ENCODE data around the gene ZNF618.

ZNF618 gene

DNA sequence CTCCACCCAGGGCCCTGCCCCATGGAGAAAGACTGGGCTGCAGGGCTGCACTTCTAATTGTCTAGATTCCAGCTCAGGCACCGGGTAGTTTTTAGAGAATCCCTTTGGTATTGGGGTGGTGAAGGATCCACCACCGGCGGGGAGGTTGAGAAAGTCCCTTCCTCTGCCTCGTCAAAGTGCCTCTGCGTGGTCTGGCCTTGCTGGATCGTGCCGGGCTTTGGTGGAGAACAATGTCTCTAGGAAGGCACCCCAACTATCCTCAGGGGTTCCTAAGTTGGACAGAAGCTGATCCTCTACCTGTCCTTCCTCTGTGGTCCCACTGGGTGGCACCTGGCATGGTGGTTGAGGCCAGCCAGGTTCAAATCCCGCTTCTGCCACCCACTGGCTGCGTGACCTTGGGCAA, 209.3 kb downstream of the ZNF618 start:
- DNase-seq, result no peak

DNA sequence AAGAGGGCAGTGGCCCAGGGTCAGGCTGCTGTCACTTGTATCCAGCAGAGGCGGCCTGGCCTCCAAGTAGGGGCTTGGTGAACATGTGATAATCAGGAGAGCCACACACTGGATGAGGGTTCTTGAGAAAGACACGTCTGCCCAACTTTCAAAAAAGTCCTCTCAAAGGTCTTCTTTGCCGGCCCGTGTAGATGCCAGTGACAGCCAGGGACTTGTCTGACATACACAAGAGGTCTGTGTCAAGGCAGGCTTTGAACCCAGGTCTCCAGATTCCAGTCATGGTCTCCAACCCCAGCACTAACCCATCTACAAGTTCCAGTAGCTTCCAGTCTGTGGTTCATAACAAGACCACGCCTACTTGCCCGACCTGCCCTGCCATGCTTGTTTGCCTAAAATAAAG, 209.9 kb downstream of the ZNF618 start:
- no peak for DNase-seq

DNA sequence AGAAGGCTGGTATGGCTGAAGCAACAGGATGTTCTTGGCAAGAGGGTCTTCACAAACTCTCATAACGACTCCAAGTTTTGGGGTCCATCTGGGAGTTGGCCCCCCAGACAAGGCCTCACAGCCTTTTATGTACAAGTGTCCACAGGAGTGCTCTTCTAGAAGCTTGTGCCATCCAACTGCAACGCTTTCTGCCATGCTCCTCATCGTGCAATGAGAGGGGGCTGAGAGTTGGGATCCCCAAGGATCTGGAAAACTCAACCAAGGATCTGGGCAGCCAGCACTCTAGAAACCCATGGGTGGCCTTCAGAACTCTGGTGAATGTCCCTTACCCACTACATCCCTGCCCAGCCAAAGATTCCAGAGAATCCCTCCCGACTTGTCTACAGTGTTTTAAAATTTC, 210.5 kb downstream of the ZNF618 start:
- DNase-seq, result no peak

DNA sequence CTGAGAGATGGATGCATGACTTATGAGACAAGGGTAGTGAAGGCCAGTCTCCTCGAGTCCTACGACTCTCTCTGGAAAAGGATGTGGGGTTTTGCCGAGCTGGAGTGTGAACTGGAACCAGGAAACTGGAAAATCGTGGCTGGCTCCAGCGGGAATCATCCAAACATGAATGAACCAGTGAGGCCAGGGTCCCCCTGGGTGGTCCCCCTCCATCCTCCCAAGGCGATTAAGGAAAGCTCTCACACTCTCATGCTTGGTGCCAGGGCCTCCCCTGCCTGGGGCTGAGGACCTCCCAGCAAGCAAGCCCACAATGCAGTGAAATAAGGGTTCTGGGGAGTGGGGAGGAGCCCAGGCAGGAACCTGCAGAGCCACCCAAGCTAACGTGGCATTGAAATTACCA, 211.6 kb downstream of the ZNF618 start:
- no peak for DNase-seq

DNA sequence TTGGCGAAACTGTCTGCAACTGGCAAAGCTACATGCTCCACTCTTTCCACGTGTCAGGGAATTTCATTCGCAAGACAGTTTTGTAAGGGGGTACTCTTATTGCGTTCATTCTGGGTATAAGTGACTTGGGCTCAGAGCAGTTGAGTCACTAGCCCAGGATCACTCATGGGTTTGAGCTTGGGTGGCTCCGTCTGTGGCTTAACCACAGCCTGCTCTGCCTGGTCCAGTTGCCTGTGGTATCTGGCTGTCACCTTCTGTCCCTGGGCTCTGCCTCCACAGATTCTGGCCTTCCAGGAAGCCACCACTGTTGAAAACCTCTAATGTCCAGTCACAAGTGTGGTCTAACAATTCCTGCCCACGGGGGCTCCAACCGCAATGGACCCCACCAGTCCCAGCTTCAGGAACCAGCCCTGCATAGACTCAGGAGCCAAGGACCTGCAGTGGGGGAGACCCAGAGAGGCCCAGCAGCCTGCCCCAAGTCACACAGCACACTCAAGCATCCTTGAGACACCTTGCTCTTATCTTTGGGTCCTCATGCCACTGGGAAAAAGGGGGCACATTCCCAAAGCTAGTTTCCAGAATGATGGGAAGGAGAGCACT, 212.6 kb downstream of the ZNF618 start:
- DNase-seq, result no peak

DNA sequence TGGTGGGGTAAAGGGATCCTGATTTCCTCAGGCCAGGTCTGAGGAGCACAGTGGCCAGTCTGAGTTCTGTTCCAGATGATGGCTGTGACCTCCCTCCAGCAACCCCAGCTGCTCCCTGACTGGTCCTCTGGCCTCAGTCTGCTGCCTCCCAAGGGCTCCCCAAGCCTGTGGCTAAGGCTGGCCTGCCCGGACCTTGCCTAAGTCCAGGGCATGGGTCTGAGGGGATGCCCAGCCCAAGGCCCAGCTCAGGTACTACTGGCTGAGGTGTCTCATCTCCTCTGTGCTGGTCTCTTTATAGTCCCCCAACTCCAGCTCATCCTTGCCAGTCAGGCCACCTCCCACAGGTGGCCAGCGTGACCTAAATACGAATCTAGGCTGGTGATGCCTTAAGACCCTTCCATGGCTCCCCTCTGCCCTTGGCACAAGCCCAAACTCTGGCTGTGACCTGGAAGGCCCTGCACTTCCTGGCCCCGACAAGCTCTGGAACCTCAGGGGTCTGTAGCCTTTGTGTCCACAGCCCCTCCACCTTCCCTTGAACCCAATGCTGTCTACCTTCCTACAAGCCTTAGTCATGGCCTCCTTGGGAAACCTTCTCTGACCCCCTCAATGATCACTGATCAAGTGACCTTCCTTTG, 213.2 kb downstream of the ZNF618 start:
- DNase-seq, result no peak

DNA sequence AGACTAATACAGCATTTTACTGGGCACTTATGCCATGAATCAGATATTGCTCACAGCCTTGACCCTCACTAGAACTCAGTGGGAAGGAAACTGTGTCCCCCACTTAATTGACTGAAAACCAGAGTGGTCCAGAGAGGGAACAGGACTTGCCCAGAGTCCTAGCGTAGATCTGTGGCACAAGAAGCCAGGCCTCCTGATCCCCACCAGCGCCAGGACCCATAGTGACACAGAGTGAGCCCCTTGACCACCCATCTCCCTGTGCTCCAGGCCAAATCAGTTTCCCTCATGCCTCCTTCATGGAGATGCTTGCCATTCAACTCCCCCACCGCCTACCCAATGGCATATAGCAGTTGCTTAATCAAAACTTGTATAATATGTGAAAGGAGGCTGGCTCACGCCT, 214.7 kb downstream of the ZNF618 start:
- no peak for DNase-seq

DNA sequence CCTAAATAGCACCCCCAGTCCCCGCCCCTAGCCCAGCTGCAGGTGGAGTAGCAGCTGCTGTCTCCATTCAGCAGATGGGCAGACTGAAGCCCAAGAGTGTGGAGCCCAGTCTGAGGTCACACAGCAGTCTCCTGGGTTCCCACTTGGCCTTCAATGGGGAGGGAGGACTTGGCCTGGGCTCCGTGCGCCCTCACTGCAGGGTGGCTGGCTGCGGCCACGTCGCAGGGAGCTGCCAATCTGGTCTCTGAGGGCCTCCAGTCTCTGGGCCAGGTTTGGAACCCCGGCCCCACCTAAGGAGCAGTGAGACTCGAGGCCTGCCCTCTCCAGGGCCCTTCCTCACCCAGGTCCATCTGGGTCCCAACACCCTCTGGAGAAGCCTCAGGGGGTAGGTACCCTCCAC, 215.6 kb downstream of the ZNF618 start:
- DNase-seq, result no peak

DNA sequence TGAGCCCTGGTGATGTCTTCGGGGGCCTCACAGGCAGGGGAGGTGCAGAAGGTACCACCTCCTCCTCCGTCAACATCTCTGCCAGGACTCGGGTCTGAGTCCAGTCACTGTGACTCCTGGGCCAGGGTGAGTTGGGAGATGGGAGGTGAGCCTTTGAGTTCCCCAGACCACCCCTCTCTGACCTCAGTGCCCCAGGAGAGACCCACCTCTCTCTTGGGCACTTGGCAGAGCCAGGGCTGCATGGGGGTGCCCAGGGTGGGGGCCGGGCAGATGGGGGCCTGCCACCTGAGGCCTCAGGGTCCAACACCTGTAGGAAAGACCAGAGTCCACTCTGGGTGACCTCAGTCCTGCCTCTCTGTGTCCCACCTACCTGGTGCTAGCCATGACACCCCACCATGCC, 216.2 kb downstream of the ZNF618 start:
- no peak for DNase-seq

DNA sequence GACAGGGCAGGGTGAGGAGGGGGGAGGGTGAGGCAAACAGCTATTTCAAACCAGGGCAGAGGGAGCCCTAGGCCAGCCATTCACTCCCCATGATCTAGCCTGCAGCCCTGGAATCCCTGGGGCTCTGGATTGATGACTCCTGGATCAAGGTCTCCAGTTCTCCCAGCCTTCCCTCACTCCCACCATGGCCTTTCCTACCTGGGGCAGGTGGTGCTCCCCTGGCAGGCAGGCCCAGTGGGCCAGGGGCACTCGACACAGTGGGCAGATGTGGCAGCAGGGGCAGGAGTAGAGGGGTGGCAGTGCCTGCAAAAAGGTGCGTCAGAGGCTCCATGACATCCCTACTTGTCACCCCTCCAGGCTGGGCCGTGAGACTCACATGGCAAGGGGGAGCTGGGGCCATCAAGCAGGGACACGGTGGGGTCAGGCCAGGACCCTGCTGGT, 216.9 kb downstream of the ZNF618 start:
- DNase-seq, result no peak

DNA sequence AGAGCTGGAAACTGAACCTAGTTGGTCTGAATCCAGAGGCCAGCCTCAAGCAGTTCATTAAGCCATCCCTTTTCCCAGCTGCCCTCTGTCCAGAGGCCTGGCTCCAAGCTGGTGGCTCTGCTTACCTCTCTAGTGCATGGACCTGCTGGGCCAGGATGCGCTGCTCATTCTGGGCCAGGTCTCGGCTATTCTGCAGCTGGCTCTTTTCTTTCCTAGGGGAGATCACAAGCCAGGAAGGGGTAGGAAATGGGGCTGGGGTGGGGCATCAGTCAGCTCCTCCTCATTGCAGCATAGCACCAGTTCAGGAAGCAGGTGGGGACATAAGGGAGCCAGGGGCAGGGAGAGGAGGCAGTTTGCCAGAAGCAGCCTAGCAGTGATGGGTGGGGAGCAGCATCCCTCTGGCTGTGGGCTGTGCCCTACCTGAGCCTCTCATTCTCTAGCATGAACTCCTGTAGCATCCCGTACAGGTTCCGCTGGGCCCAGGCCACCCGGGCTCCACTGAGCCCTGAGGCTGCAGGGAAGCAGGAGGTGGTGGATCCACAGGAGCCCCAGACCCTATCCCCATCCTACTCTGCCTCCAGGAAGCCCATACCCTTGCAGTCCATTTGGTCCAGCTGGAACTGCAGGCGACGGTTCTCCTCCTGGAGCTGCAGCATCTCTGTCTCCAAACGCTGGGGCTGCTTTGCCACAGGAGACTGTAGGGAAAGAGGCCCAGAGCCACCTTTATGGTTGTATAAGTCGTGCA, 217.8 kb downstream of the ZNF618 start:
- DNase-seq, result no peak

DNA sequence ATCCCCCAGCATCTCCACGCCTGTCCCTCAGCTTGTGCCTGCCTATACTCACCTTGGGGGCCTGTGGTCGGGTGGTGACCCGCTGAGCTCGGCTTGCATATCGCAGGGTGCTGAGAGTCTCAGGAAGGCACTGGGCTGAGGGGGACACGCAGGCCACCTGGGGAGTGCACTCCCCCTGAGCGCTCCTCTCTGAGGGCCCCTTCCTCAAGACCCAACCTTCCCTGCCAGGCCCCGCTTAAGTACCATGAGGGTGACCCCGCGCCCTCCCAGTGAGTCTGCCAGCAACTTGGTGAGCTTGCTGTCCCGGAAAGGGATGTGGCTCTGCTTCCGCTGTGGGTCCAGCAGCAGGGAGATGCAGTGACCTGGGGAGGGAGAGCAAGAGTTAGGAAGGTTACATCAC, 218.9 kb downstream of the ZNF618 start:
- no peak for DNase-seq

DNA sequence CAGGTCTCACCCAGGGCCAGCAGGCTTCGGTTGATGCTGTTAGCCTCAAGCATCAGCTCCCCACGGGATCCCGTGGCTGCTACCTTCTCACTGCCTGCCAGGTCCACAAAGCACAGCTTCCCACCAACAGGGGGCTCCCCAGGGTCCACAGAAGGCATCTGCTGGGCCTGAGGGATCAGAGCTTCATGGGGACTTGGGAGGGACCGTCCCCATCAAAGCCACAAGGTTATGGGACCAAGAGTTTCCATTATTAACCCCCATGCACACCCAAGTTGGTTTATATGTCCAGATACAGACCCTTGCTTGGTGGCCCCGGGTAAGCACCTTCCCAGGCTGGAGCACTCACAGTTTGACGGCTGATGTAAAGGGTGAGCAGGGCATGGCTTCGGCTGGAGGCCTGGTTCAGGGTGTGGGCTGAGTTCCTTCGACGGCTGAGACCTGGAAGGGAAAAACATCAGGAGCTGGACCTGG, 220.0 kb downstream of the ZNF618 start:
- no peak for DNase-seq

DNA sequence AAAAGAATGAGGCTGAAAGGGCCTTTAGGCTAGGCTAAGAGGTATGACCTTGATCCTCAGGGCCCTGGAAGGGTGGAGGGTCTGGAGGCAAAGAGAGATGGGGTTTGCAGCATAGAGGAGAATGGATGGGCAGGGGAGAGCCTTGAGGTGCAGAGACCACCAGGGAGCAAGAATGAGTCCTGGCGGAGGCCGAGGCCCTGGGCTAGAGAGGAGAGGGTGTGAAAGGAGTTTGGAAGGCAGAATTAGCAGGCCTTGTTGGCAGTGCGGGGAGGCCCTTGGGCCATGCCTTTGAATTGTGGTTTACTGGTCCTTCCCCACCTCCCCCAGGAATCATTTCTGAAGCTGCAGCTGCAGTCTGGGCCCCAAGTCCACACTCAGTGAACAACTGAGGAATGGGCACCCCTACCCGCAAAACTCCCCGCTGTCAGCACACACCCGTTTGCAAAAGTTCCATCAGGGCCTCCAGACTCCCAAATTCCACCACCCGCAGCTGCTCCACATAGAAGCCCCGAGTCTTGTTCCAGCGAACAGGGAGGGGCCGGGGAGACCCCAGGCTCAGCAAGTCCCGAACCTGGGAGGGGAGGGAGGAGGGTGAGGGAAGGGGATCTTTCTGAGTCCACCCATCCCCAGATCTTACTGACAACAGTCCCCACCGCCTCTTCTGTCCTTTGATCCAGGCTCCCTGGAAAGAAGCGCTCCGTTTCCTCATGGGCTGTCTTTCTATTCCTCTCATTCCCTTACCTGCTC, 220.9 kb downstream of the ZNF618 start:
- DNase-seq, result no peak

DNA sequence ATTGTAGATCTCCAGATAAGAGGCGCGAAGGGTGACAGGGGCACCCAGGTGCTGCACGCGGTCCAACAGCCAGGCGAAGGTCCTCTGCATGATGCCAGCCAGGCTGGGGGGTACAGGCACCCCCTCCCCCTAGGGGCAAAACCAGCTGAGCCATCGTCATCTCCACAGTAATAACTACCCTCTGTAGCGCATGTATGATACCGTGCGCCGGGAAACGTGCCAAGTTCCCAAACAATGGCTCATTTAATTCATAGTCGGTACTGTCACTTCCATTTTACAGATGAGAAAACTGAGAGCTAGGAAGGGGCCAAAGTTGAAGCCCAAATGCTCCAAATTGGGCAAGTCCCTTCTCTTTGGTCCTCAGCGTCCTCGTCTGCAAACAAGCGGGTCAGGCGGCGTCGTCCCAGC, 221.5 kb downstream of the ZNF618 start:
- no peak for DNase-seq

DNA sequence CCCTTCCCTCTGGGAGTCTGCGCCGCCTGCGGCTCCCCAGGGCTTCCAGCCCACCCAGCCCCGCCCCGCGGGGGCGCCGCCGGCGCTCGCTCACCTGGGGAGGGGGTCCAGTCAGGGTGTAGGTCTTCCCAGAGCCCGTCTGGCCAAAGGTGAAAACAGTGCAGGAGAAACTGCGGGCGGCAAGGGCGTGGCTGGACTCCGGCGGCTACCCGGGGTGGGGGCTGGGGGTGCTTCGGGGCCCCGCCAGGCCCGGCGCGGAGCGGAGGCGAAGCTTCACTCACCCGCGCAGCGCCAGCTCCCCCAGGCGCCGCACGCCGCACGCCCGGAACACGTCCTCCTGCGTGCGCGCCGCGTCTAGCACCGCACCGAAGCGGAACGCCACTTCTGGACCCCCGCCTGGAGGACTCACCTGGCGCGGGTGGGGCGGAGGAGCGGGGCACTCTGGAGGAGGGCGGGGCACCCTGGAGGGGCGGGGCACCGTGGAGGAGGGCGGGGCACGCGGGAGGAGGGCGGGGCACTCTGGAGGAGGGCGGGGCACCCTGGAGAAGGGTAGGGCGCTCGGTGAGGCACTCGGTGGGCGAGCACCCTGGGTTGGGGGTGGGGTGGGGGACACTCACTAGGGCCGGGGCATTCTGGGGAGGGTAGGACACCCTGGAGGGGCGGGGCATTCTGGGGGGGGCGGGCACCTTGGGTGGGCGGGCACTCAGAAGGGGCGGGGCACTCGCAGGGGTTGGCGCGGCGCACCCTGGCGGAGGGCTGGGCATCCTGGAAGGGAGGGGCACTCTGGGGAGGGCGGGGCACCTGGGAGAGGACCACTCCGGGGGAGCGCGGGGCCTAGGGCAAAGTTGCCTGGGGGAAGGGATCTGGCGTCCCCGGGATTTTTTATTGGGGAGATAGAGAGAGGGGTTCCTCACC, 222.2 kb downstream of the ZNF618 start:
- DNase-seq, result peak; percentile 27

DNA sequence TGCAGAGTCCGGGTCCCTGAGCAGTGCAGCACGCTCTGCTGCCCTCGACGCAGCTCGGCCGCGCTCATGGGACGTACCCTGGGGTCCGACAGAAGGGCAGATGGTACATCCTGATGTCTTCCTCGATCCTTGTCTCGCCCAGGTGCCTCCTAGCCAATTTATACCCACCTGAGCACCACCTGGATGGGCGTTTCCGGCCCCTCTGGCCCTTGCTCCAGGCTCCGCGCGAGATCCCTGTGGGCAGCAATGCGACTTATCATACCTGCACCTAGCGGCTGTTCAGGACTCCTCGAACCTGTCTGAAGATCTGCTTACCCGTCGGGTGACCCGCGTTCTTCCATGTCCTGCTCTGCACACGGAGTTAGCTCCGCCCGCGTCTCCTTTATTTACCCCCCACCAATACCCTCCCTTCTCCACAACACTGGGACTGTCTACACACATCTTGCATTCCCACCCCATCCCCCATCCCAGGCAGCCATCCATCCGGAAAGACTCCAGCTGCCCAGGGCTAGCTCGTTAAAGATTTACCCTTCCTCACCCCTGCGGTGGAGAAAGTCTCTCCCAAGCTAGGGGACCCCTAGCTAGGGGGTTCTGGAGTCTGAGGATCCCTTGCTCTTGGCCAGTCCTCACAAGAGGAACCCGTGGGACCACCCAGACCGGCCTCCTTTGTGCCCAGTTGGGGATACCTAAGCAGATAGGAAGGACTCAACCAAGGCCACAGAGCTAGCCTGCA, 223.0 kb downstream of the ZNF618 start, which contains the start of gene KIF12:
TSS of gene KIF12 (minus strand) at position 357 of the 733 bp plus-strand sequence. CDS start at position 341, 16 bp downstream.
- DNase-seq, result no peak

DNA sequence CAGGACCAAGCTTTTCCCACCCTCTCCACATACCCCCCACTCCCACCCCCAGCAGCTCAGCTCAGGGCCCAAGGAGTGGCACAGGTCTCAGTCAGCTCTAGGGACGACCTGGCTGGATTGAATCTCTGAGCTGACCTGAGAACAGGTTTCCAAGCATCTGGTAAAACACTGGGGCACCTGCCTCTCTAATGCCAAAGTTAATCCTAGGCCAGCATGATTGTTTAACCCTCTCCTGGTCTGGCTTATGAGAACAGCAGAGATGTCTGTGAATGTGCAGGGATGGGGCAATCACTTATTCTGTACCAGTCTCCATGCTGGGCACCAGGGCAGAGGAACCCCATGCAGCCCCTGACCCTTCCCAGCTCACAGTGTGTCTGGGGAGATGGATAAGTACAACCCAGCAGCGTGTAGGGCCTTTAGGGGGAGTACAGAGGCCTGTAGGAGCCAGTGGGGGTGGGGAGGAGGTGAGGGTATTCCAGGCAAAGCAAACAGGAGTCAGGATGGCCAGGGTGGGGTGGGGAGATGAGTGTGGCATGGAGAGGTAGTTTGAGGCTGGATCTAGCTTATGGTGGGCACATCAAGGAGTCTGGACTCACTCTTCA, 223.7 kb downstream of the ZNF618 start:
- DNase-seq, result no peak

DNA sequence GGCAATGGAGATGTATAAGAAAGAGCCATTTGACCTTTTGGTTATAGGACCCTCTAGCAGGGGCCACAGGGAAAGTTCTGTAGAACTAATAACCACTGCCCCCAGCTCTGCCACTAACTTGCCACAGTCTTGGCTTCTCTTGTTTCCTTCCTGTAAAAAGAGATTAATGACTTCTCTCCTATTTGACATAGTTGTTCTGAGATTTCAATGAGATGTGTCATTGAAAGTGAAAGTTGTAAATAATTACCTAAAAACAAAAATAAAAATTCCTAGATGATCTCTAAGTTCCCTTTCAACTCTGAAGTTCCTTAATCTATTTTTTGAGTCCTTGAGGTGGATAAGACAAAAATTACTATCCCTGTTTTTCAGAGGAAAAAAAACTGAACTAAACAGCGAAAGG, 224.4 kb downstream of the ZNF618 start:
- no peak for DNase-seq

DNA sequence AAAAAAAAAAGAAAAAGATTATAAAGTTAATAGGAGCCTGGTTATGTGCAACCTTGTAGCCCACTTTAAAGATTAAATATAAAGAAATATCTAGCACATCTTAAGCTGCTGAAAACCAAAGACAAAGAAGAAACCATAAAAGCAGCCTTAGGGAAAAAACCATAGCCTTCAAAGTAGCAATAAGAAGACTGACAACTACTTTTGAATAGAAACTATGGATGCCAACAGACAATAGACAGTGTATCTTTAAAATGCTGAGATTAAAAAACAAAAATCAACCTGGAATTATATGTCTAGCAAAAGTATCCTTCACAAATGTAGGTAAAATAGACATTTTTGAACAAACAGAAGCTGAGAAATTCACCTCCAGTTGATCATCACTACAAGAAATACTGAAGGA, 226.4 kb downstream of the ZNF618 start:
- no peak for DNase-seq

DNA sequence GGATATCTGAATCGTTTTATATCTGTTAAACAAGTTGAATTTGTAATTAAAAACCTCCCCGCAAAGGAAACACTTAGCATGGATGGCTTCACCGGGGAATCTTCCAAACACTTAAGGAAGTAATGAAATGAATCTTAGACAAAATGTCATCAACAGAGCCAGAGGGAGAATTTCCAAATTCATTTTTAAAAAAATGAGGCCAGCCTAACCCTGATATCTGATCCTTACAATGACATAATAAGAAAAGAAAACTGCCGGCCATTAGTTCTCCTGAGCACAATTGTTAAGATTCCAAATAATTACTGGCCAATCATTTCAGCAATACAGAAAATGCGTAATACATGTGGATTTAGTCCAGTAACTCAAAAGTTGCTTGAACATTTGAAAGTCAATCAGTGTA, 229.1 kb downstream of the ZNF618 start:
- DNase-seq, result no peak

Data from fibroblast of skin of back (primary cell).